ENCODE data around the gene SCYGR7.

DNA sequence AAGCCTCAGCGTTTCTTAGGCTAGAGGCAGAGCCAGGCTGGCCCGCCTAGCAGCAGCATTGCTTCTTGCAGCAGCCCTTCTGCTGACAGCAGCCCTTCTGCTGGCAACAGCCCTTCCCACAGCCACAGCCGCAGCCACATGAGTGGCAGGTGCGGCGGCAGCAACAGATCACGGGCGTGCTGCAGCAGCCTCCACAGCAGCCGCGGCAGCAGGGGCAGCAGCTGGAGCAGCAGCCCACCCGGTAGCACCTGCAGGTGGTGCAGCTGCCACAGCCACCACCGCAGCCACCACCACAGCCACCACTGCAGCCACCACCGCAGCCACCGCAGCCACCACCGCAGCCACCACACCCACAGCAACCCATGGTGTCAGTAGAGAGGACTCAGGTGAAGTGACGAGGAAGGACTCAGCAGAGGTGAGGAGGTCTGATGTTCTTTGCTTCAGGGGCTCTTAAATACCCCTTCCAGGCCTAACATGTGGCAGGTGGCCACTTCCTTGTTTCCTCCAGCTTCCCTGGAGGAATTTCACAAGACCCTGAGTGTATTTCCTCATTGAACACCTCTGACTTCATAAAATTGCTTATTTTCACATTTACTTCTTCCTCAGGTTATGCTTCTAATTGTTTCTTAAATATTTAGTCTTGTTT lies 3.6 kb upstream of the SCYGR7 start, which contains the start of gene SCYGR6:
- no peak for TF ChIP-seq POLR2AphosphoS5 (IDR thresholded peaks at IDR 0.05; ENCODE audit: low read depth, low read length)
- TF ChIP-seq, protein P1, sequence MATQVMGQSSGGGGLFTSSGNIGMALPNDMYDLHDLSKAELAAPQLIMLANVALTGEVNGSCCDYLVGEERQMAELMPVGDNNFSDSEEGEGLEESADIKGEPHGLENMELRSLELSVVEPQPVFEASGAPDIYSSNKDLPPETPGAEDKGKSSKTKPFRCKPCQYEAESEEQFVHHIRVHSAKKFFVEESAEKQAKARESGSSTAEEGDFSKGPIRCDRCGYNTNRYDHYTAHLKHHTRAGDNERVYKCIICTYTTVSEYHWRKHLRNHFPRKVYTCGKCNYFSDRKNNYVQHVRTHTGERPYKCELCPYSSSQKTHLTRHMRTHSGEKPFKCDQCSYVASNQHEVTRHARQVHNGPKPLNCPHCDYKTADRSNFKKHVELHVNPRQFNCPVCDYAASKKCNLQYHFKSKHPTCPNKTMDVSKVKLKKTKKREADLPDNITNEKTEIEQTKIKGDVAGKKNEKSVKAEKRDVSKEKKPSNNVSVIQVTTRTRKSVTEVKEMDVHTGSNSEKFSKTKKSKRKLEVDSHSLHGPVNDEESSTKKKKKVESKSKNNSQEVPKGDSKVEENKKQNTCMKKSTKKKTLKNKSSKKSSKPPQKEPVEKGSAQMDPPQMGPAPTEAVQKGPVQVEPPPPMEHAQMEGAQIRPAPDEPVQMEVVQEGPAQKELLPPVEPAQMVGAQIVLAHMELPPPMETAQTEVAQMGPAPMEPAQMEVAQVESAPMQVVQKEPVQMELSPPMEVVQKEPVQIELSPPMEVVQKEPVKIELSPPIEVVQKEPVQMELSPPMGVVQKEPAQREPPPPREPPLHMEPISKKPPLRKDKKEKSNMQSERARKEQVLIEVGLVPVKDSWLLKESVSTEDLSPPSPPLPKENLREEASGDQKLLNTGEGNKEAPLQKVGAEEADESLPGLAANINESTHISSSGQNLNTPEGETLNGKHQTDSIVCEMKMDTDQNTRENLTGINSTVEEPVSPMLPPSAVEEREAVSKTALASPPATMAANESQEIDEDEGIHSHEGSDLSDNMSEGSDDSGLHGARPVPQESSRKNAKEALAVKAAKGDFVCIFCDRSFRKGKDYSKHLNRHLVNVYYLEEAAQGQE (IDR thresholded peaks at IDR 0.05; ENCODE audit: insufficient read depth in 1 of 2, low read depth in 2 of 2, low read length in 2 of 2) = no peak

Data from PFSK-1 (cell line).